HepG2 (cell line): Measurements from ENCODE around the gene ACVR1C. TPM values are rescaled to one million over a fixed set of nuclear protein-coding genes. Genes with fewer than 3 reads are reported as not detected.

Experiments
- ATAC-seq: fragments of 200-7000 bp; cut with Tn5 transposase; 3 replicates; pipeline ENCODE4 v1.9.1; 2020; ENCODE audit warnings: mild to moderate bottlenecking, moderate library complexity
- BruUV-seq: library from RNA; stranded (reverse); fragments of 400-500 nt; replicated peaks from 2 replicates; lab custom pipeline; 2021; lab: Mats Ljungman, UMichigan
- CTCF ChIA-PET: fragments of 300-600 bp; formaldehyde crosslinking; extraction: SDS; loops from one replicate; lab custom pipeline; 2021; ENCODE audit warnings: low total read pairs, inconsistent platforms, low intra/inter-chr PET ratio; lab: Yijun Ruan, JAX
- POLR2A ChIA-PET: fragments of 350-600 bp; sonication (Branson Sonifier 250); formaldehyde crosslinking; loops from one replicate; lab custom pipeline; 2020; ENCODE audit warnings: antibody characterized with exemption, inconsistent platforms; lab: Yijun Ruan, JAX
- DNase-seq: peaks from one replicate; pipeline ENCODE4 v3.0.0-alpha.2; 2015; ENCODE audit warnings: low spot score
- FAIRE-seq: peaks from 3 replicates; lab custom pipeline; 2011; peaks lifted over from hg19 to GRCh38; lab: Jason Lieb, UNC
- H2AFZ ChIP-seq: one replicate; pipeline ENCODE4 v1.6.1; 2011; ENCODE audit warnings: low read length, inconsistent platforms
- H3K27ac ChIP-seq: fragments of 300-600 bp; 3 replicates; pipeline ENCODE4 v1.8.0; 2011; ENCODE audit warnings: mixed run types, mild to moderate bottlenecking, mixed read lengths, low read length, inconsistent platforms; ENCODE audit not compliant: insufficient read depth; ENCODE audit errors: extremely low read length
- H3K27me3 ChIP-seq, 2 experiments: fragments of 200-600 bp in 1 of 2; 2 replicates in 1 of 2; 3 replicates in 1 of 2; pipeline versions ENCODE4 v1.6.0 to v1.8.0; 2011; ENCODE audit warnings: low read length in 2 of 2, mild to moderate bottlenecking in 2 of 2, moderate library complexity in 2 of 2, inconsistent platforms in 1 of 2; ENCODE audit not compliant: insufficient read depth in 2 of 2, control insufficient read depth in 1 of 2
- H3K36me3 ChIP-seq, 2 experiments: fragments of 200-600 bp in 1 of 2; replicated peaks in 1 of 2; 2 replicates in 1 of 2; 3 replicates in 1 of 2; pipeline versions ENCODE4 v1.5.1 to v1.8.0; 2011; ENCODE audit warnings: low read length in 2 of 2, inconsistent platforms in 1 of 2; ENCODE audit not compliant: insufficient read depth in 2 of 2, control insufficient read depth in 1 of 2
- H3K4me1 ChIP-seq: 2 replicates; pipeline ENCODE4 v1.5.1; 2012; ENCODE audit warnings: low read length, inconsistent platforms; ENCODE audit not compliant: insufficient read depth
- H3K4me2 ChIP-seq: 2 replicates; pipeline ENCODE4 v1.6.0; 2011; ENCODE audit warnings: low read depth, low read length, inconsistent platforms
- H3K4me3 ChIP-seq, 3 experiments: fragments of 200-600 bp in 1 of 3; sonication (generic), shearing (Covaris generic) in 1 of 3; replicated peaks in 1 of 3; 2 replicates each; pipeline ENCODE4 v1.5.1; 2011 to 2016; ENCODE audit warnings: low read length in 3 of 3, inconsistent platforms in 2 of 3, low read depth in 2 of 3, mild to moderate bottlenecking in 2 of 3, control low read depth in 1 of 3, mixed read lengths in 1 of 3; ENCODE audit not compliant: insufficient read depth in 1 of 3
- H3K79me2 ChIP-seq: one replicate; pipeline ENCODE4 v1.6.1; 2011; ENCODE audit warnings: low read length, inconsistent platforms; ENCODE audit not compliant: insufficient read depth
- H3K9ac ChIP-seq: 2 replicates; pipeline ENCODE4 v1.6.0; 2011; ENCODE audit warnings: mild to moderate bottlenecking, low read depth, low read length, inconsistent platforms; ENCODE audit not compliant: insufficient read depth
- H3K9me3 ChIP-seq: 2 replicates; pipeline ENCODE4 v1.5.1; 2012; ENCODE audit warnings: mild to moderate bottlenecking, low read length
- H4K20me1 ChIP-seq: 2 replicates; pipeline ENCODE4 v1.6.0; 2011; ENCODE audit warnings: inconsistent platforms, mild to moderate bottlenecking, low read length, moderate library complexity; ENCODE audit not compliant: insufficient read depth
- AKNA ChIP-seq: sonication (generic); formaldehyde crosslinking; IDR thresholded peaks from 2 replicates; pipeline ENCODE4 v1.4.0; 2020; ENCODE audit warnings: missing genetic modification reagents, borderline replicate concordance
- ATF2 ChIP-seq: sonication (generic); formaldehyde crosslinking; IDR thresholded peaks from 2 replicates; pipeline ENCODE4 v1.4.0; 2020; ENCODE audit warnings: missing genetic modification reagents
- DNMT3B ChIP-seq: conservative IDR thresholded peaks from 2 replicates; pipeline ENCODE4 v1.6.1; 2016; ENCODE audit warnings: missing biosample characterization, control low read depth
- KDM3A ChIP-seq: IDR thresholded peaks from 2 replicates; pipeline ENCODE4 v1.6.1; 2018; ENCODE audit warnings: low read depth, missing compliant biosample characterization
- MATR3 ChIP-seq: sonication (generic); formaldehyde crosslinking; IDR thresholded peaks from 2 replicates; pipeline ENCODE4 v1.4.0; 2020; ENCODE audit warnings: missing genetic modification reagents
- ZNF766 ChIP-seq: sonication (generic); formaldehyde crosslinking; IDR thresholded peaks from 2 replicates; pipeline ENCODE4 v1.5.0; 2020; ENCODE audit warnings: missing genetic modification reagents, borderline replicate concordance
- WGBS: methylation state at CpG from one replicate; pipeline ENCODE4 v1.1.6; 2017; ENCODE audit warnings: low lambda C conversion rate; 5-methylcytosine and 5-hydroxymethylcytosine counted together
- in situ Hi-C: cut with HindIII; loops from 2 replicates; pipeline ENCODE4 v1.10.0; 2017; ENCODE audit warnings: low pct_unique_long_range_greater_than_20kb; ENCODE audit not compliant: extremely low pct_ligation_motif_present
- intact Hi-C: fragments of 100-400 bp; cut with micrococcal nuclease; formaldehyde crosslinking; loops from one replicate; pipeline ENCODE4 v1.10.0; 2022; ENCODE audit not compliant: unreplicated experiment
- polyA plus RNA-seq, 8 experiments: library from polyadenylated mRNA; depleted of rRNA in 3 of 8; stranded (reverse) in 7 of 8; unstranded in 1 of 8; fragments of >200 nt; fragmentation: Illumina TruSeq in 4 of 8; extraction: Trizol in 4 of 8; gene quantifications; 2 replicates each; pipeline versions ENCODE4 v1.2.1 to v1.2.3, GENCODE V29; 2011 to 2016; ENCODE audit warnings: low read depth in 4 of 8, missing spikeins in 1 of 8, mixed read lengths in 1 of 8; ENCODE audit not compliant: insufficient read depth in 1 of 8
- total RNA-seq, 5 experiments: library from RNA; depleted of rRNA; stranded (reverse); fragments of >200 nt; fragmentation: Illumina TruSeq; extraction: Trizol; gene quantifications; 2 replicates each; pipeline ENCODE4 v1.2.3, GENCODE V29; 2016; ENCODE audit warnings: low read depth in 1 of 5

ACVR1C gene
- total and polyA plus RNA-seq, 2 of the 13 experiments (the other 11 are each of a cell fraction or from before 2014, with no cell fraction given), result 0.05 to 1.0 TPM

- TF ChIP-seq ATF2 (CRISPR knock-in tag) (no peak), ZNF766 (CRISPR knock-in tag) (no peak), KDM3A (CRISPR knock-in tag) (no peak), AKNA (CRISPR knock-in tag) (no peak), MATR3 (CRISPR knock-in tag) (no peak)
Observed at GRCh38 chr2:157662401-157662800, 33.7 kb upstream of the ACVR1C start (continued).

GRCh38 chr2:157661776-157662175 is 33.1 kb upstream of the ACVR1C start:
- POLR2A ChIA-PET, result no interaction called here
- DNase-seq, result no peak
- Histone ChIP-seq H3K27ac (no peak overlapping the region), H3K9me3 (no peaks in the 10 kb centered on the region), H2AFZ (no peak overlapping the region), H3K4me2 (no peak overlapping the region), H3K4me3 (no peak overlapping the region), H3K4me1 (no peaks in the 10 kb centered on the region), H3K27me3 (no peaks in the 10 kb centered on the region), H3K9ac (no peak overlapping the region), H3K36me3 (no peaks in the 10 kb centered on the region), H3K79me2 (no peaks in the 10 kb centered on the region), H4K20me1 (no peaks in the 10 kb centered on the region)
- ATAC-seq, result no peak
- TF ChIP-seq DNMT3B (CRISPR knock-in tag), result no peak
- WGBS, result 44% methylated on average over 4 of the region's 4 CpGs
- no TSS peak for BruUV-seq
- in situ Hi-C loops, result no loop called here
- FAIRE-seq, result no peak
- intact Hi-C loops, result no loop called here
- CTCF ChIA-PET, result no interaction called here
